ENCODE results near the gene DIAPH2.
"Not testable (repeated sequence)": the region's sequence is repeated elsewhere in the genome, so short reads cannot be mapped to it uniquely, and the experiment has no call there.

The DIAPH2 gene

GRCh38 chrX:97367125-97367524 is 682.5 kb downstream of the DIAPH2 start:
- DNase-seq (ENCODE audit: low read depth in 1 of 2, low spot score in 1 of 2), result no peak

DNA sequence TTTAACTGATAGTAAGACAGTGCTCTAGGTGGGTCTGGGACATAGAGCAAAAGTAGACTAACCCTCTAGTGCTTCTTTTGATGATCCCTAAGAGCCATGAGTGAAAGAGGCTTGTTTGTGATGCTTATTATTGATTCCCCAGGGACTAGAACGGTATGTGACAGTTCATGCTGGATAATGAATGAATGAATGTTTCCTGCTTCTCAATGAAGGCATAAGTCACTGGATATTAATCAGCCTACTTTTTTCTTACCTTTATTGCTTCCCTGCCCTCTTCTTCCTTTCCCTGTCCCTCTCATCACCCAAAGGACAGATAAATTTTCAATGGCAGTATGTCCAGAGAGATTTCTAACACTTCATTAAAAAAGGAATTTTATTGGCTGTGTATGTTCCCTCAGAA is 685.3 kb downstream of the DIAPH2 start:
- no peak for DNase-seq (ENCODE audit: low read depth in 1 of 2, low spot score in 1 of 2)

- no peak for DNase-seq (ENCODE audit: low read depth in 1 of 2, low spot score in 1 of 2)
Measured at GRCh38 chrX:97372001-97372766, 687.5 kb downstream of the DIAPH2 start.

DNA sequence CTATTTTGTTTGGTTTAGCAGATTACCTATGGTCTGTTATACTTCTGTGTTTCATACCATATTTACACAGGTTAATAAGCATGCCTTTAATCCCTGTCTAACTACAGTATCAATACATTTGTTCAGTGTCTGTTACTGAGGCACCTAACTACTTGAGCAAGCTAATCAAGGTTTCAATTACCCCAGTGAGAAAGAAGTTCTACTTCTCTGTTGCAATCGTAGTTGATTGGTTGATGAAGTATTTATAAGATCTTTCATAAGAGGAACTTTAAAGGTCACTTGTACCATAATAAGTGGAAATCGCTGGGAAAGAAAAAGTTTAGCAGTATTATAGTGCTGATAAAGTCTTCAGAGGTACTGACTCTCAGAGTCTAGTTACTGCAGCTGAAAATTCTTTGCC is 689.6 kb downstream of the DIAPH2 start:
- DNase-seq (ENCODE audit: low read depth in 1 of 2, low spot score in 1 of 2), result no peak

GRCh38 chrX:97380200-97380599 is 695.6 kb downstream of the DIAPH2 start:
- no peak for DNase-seq (ENCODE audit: low read depth in 1 of 2, low spot score in 1 of 2)

DNA sequence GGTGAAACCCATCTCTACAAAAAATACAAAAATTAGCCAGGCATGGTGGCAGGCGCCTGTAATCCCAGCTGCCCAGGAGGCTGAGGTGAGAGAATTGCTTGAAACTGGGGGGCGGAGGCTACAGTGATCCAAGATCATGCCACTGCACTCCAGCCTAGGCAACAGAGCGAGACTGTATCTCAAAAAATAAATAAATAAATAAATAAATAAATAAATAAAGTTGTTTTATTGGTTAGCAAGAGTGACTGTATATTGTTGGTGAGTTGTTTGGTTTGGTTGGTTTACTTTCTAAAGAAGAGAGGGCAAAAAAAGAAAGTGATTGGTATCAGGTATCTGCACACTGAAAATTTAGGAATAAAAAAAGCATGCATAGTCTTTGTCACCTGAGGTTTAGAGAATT is 700.0 kb downstream of the DIAPH2 start:
- DNase-seq (ENCODE audit: low read depth in 1 of 2, low spot score in 1 of 2), result no peak

GRCh38 chrX:97387004-97387403 is 702.4 kb downstream of the DIAPH2 start:
- DNase-seq (ENCODE audit: low read depth in 1 of 2, low spot score in 1 of 2), result no peak

DNA sequence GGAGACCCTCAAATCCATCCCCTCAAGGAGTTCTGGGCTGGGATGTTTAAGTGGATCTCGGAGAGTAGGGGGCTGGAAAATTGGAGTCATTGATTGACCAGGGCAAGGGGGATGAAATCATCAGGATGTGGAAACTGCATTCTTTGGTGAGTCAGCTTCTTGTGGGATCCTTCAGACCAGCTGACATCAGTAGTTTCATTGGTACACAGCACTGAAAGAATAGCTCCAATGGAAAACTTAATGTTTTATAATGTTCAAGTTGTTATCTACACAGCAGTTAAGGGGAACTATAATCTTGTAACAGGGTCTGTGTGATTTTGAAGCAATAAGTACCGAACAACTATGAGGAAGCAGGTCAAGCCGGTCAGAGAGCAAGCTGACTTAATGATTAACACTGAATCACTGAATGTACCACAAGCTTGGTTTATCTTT is 705.1 kb downstream of the DIAPH2 start:
- no peak for DNase-seq (ENCODE audit: low read depth in 1 of 2, low spot score in 1 of 2)

- DNase-seq (ENCODE audit: low read depth in 1 of 2, low spot score in 1 of 2), result no peak
Measured at GRCh38 chrX:97397371-97397770, 712.7 kb downstream of the DIAPH2 start.

DNA sequence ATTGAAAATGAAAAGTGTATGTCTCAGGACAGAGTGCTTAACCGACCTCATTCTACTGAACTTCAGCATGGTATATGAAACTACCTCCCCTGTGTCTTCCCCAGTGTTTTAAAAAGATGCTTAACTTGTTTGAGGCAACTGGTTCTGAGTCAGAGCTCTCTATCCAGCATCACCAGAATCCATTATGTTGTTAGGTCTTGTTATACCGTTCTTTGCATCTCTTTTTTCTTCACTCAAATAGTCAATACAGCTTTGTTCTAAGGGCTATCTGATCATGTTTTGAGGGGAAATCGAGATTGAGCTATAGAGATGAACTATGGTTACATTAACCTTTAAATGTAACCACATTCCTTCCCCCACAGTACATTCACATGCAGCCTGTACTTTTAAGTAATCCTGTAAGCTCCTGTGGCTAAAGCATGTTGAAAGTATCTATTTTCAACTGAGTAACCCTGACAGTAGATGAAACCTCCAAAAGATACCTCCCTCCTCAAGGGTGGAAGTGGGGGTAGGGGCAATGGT is 713.4 kb downstream of the DIAPH2 start:
- DNase-seq (ENCODE audit: low read depth in 1 of 2, low spot score in 1 of 2), result no peak

GRCh38 chrX:97399400-97399799 is 714.8 kb downstream of the DIAPH2 start:
- no peak for DNase-seq (ENCODE audit: low read depth in 1 of 2, low spot score in 1 of 2)

DNA sequence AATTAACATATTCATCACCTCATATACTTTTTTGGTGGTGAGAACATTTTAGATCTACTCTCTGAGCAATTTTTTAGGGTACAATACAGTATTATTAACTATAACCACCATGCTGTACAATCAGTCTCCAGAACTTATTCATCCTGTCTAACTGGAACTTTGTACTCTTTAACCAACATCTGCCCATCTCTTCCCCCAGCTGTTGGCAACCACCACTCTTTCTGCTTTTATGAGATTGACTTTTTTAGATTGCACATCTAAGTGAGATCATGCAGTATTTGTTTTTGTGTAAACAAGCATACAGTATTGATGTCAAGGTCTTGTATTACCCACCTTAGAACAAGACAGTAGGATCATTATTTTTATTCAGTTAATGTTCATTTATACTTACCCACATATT is 715.9 kb downstream of the DIAPH2 start:
- no peak for DNase-seq (ENCODE audit: low read depth in 1 of 2, low spot score in 1 of 2)

GRCh38 chrX:97401154-97401553 is 716.5 kb downstream of the DIAPH2 start:
- DNase-seq (ENCODE audit: low read depth in 1 of 2, low spot score in 1 of 2), result no peak

- no peak for DNase-seq (ENCODE audit: low read depth in 1 of 2, low spot score in 1 of 2)
Measured at GRCh38 chrX:97401586-97402136, 717.0 kb downstream of the DIAPH2 start.

DNA sequence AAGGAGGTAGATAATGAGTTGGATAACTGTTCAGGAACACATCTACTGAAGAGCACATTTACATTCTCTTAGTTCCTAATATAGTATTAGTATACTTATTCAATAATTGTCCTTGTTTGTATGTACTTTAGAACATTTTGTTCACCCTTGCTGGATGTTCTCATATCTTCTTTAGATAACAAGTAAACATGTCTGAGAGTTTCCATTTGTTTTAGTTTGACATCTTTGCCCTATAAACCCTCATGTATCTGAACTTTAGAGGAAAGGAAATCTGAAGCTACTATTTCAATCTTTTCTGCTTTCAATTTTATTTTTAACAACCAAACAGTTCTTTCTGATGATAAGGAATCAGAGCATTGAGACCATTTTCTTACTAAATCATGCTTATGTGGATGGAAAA is 717.7 kb downstream of the DIAPH2 start:
- DNase-seq (ENCODE audit: low read depth in 1 of 2, low spot score in 1 of 2), result no peak

- no peak for DNase-seq (ENCODE audit: low read depth in 1 of 2, low spot score in 1 of 2)
Measured at GRCh38 chrX:97402903-97403302, 718.3 kb downstream of the DIAPH2 start.

DNA sequence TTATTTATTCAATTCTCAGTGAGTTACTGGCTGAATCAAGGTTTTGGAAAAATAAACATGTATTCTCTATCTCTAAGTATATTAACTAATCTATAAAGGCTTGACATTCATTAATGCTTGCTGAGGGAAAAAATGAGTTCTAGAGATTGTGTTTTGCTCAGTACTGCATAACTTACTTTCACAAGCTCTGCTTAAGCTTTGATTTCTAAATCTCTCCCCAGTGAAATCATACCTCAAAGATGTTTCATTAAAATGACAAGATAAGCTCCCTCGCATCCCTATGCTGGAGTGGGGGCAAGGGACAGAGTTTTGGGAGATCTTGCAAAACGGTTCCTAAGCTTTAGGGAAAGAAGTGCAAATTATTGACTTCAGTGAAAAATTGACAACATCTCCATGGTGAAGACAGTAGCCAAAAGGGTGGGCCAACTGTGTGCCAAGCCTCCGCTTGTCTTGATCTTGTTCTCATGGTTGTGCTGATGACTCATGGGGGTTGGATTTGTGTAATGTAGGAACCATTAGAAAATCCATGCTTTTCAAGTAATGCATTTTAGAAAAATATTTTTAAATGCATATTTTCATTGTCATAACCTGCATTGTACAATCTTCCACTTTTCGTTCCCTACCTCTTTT is 720.5 kb downstream of the DIAPH2 start:
- DNase-seq (ENCODE audit: low read depth in 1 of 2, low spot score in 1 of 2), result no peak

GRCh38 chrX:97409632-97410415 is 725.2 kb downstream of the DIAPH2 start:
- DNase-seq (ENCODE audit: low read depth in 1 of 2, low spot score in 1 of 2), result not testable (repeated sequence)

DNA sequence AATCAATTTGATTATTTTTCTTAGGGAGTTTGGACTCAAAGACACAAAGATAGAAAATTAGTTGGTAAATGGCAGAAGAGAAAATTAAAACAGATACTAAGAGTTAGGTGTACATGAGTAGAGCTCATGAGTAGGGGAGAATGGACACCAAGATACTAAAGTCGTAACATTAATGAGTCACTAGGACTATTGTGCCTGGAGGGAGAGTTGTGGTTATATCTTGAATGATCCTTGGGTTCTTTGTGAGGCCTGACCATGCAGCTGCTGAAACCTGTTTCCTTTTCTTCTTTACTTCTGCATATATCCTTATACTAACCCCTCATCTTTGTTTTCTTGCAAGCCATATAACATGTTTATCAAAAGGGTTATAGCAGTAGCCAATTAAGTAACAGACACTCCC is 731.8 kb downstream of the DIAPH2 start:
- no peak for DNase-seq (ENCODE audit: low read depth in 1 of 2, low spot score in 1 of 2)

- DNase-seq (ENCODE audit: low read depth in 1 of 2, low spot score in 1 of 2), result no peak
Measured at GRCh38 chrX:97429101-97429500, 744.5 kb downstream of the DIAPH2 start.

DNA sequence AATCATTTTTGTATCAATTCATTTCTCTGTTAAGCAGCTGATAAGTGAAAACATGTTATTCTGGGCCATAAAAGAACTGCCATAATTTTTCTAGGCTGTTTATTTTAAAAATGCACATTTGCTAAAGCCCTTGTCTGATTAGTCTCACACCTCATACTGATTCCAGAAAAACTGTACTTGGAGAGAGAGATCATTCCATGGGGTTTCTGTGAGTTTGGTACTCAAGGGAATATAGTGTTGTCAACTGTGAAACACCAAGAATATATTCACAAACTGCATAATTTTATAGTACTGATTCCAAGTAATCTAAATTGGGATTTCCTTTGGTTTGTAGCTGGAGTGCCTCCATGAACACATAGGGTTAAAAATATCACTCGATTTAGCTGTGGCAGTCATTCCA is 746.6 kb downstream of the DIAPH2 start:
- no peak for DNase-seq (ENCODE audit: low read depth in 1 of 2, low spot score in 1 of 2)

All from stimulated activated CD4-positive, alpha-beta T cell treated with anti-CD3 and anti-CD28 coated beads, Interleukin-15, amount 100 ng/mL, for 1 hour (primary cell).